GM19193 (cell line): ENCODE measurements around the gene DGKB.

Experiments used
- POLR2A ChIP-seq: IDR thresholded peaks from 4 replicates; pipeline ENCODE4 v1.6.1; 2011; ENCODE audit not compliant: insufficient read depth, insufficient read length; ENCODE audit errors: extremely low read depth

DGKB gene

DNA sequence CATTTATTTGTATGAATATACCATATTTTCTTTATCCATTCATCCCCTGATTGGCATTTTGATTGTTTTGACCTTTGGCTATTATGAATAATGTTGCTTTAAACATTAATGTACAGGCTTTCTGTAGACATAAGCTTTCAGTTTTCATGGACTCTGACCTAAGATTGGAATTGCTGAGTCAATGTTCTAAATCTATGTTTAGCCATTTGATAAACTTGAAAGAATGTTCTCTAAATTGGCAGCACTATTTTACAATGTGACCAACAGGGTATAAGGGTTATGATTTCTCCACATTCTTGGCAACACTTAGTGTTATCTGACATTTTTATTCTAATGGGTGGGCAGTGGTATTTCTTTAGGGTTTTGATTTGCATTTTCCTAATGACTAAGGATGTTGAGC is 683.4 kb downstream of the DGKB start:
- TF ChIP-seq POLR2A = no peak

DNA sequence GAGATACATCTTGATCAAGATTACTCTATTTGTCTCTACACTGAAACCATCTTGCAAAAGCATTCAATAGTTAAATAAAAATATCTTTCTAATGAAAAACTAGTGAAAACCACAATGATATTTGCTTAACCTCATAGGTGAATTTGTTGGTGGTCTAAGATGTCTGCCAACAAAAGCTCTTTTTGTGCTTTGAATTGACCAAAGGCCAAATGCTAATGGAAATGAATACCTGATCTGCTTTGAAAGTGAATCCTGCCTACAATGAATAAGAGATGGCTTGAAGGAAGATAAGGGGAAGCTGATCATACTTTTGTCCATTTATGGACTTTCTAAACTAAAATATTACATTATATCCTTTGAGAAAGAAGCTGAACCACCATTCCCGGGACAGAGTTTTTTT is 684.2 kb downstream of the DGKB start:
- TF ChIP-seq POLR2A = no peak

DNA sequence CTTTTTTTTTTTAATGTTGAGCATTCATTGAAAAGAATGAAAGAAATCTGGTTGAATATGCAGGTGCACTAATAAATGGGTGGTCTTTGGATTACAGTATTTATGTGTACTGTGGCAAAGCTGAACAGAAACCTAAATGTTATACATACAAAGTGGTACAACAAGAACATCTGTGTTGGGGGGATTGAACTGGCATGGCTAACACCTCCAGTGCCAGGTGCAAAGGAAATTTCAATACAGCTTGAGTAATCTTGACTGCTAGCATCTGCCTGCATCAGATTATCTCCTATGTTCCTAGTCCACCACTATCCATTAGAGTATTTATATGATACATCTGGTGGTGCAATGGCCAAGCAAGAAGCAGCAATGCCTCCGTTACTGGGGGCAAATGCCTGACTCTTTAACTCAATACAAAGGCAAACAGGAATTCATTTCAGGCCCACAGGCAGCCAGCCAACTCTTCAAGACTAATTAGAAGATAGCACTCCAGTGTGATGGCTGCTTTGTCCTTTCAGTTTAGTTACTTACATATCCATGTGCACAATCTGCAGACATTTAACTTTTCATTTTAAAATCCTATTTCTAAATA is 692.6 kb downstream of the DGKB start:
- no peak for TF ChIP-seq POLR2A

DNA sequence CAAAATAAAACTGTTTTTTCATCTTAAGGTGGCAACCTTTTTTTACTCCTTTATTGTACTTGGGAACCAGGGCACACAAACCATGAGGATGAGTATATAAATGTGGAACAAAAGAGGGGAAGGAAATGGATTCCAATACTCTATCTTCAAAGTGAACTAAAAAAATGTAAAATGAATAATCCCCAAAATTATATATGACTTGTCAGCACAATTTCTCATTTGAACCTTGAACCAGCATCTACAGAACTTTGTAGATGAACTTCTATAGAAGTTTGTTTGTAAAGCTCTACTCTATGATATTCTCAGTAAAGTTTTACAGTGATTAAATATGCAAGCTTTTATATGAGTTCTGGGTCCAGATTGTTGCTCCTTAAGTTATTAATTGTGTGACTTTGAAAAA is 694.8 kb downstream of the DGKB start:
- no peak for TF ChIP-seq POLR2A

DNA sequence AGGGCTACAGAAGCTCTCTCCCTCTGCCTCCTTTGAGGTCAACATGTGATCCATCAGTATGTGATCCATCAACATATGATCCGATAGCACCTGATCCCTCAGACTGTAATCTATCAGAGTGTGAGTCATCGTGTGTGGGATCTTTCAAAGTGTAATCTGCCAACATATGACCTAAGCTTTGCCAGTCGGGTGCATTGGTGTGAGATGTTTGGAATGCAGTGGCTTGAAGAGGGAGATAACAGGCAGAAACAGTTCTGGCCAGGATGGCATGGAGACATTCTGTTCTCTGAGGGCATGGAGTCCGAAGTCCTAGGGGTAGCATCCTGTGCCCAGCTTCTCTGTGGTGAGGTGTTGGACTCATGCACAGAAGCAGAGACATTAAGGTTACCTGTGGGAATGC is 695.4 kb downstream of the DGKB start:
- TF ChIP-seq POLR2A = no peak

DNA sequence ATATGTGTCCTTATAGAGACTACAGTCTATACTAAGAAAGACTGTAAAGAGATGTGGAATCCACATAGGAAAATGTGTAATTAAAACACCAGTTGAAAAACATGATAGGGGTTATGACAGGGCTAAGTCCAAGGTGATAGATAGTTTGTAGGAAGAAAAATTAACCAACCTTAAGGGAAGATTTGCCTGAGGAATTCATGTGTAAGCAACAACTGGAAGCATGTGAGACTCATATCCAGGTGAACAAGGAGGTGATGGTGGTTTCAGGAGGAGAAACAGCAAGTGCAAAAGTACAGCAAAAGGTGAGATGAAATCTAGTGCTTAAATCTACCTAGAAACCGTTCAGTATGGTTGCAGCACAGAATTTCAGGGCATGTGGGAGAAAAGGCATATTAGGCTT is 696.4 kb downstream of the DGKB start:
- TF ChIP-seq POLR2A = no peak

DNA sequence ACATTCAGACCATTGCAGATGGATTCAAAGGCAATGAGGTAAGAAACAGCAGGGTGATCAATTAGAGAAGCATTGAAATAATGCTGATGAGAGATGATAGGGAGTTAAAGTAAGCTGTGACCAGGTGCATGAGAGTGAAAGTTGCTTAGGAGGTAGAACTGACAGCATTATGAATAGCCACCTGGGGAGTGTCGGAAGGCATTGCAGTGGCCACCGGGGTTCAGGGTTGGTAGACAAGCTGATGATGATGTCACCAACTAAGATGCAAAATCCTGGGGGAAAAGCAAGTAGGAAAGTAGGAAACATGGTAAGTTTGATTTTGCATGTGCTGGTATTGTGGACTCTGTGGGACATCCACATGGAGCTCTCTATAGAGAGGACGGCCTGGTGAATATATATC is 701.2 kb downstream of the DGKB start:
- TF ChIP-seq POLR2A = no peak

DNA sequence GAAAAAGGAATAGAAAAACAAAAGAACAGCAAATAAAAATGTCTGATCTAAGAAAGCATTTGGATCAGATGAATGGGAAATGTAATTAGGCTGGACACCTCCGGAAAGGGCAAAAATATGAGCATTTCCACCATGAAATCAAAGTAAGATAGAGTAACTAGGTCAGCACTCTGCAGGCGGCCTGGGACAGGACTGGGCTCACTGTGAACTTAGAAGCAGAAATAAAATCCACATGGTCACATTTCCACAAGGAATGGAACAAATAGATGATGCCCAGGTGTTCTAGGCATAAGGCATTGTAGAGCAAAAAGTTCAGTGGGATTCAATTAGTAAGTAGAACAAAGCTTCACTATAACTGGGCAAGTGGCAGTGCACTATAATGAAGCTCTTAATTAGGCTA is 703.2 kb downstream of the DGKB start:
- no peak for TF ChIP-seq POLR2A

DNA sequence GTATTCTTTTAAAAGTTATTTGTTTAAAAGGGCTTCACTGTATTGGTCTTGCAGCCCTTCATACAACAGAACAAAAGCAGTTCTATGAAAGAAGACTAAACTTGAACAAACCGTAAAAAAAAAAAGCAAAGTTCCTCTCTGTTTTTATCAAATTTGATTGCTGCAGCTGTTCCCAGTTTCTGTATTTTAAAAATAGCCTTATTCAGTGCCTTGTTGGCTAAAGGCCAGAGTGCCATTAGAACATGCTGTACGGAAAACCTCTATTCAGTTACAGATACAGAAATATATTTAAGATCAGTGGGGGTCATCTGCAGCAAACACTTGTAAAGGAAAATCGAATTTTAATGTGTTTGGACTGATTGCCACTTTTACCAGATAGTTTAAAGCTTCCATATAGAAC is 705.3 kb downstream of the DGKB start:
- no peak for TF ChIP-seq POLR2A

DNA sequence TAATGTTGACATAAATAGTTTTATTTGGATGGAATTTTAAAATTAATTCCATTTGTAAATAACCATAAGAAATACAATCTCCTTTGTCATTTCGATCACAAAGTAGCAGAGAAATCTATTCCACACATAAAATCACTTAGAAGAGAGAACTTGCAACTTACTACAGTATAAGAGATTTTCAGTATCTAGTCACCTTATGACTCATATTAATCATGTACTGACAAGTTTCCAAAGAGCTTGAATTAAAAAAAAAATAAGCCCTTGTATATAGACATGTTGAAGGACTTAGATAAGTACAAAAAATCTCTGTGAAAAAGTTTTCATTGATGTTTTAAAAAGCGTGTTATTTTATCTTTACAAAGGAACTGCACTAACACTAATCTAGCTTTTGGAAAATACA is 706.0 kb downstream of the DGKB start:
- no peak for TF ChIP-seq POLR2A

DNA sequence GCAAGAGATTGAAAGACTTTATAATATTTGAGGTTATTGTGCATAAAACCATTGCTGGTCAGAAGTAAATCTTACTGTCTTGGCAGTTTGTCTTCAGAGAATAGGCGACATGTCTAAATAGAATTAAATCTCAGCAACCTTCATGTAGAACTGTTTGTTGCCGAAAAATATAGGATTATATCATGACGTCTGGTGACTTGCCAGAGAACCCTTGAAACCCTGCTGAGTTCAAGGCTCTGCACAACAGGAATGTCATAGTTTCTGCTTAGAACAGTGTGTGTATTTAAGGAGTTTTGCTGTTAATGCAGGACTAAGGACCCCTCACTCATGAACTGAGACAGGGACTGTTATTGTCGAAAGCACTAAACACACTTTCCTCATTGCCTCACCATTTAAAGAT is 706.7 kb downstream of the DGKB start:
- TF ChIP-seq POLR2A = no peak

DNA sequence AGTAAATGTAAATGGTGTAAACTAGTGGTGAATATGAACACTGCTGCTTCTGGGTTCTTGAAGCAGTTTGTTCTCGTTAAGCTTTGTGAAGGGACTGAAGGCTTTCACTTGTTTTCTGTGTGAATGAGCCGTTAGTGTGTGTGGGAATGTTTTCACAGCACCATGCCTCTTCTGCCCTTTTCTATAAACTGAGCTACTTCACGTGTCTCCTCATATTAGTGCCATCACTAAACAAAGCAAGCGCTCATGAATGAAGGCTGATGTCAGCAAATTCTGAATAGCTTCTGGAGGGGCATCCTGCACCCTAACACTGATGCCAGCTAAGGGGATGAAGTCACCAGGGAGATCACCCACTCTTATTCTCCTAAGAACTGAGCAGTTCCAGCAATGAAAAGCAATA is 707.5 kb downstream of the DGKB start:
- TF ChIP-seq POLR2A = no peak

DNA sequence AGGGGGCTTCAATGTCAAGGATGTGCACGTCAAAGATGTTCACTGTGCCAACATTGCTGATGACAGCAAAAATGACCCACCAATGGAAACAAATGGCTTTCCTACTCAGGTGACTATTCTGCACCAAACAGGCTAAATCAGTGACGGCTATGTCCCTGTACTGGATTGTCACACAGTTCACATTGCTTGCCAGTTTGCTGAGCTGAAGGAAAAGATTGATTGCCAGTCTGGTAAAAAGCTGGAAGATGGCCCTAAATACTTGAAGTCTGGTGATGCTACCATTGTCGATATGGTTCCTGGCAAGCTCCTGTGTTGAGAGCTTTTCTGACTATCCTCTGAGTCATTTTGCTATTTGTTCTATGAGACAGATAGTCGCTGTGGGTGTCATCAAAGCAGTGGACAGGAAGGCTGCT is 710.9 kb downstream of the DGKB start:
- no peak for TF ChIP-seq POLR2A

DNA sequence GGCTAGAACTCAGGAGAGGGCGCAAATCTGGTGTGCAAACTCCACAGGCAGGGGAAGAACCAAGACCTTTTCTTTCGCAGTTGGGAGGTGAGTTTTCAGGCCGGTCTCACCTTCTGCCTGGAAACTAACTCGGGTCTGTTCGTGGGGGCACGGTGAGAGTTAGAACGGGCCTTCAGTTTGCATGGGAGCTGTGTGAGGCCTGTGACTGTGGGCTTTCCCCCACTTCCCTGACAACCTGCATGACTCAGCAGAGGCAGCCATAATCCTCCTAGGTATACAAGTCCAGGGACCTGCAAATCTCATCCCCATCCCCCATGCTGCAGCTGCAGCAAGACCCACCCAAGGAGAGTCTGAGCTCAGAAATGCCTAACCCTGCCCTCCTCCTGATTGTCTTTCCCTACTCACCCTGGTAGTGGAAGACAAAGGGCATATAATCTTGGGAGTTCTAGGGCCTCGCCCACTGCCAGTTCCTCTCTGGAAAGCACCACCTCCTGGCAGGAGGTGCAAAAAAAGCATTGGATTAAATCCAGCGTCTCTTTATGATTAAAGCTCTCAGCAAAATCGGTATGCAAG is 718.2 kb downstream of the DGKB start:
- TF ChIP-seq POLR2A = no peak

DNA sequence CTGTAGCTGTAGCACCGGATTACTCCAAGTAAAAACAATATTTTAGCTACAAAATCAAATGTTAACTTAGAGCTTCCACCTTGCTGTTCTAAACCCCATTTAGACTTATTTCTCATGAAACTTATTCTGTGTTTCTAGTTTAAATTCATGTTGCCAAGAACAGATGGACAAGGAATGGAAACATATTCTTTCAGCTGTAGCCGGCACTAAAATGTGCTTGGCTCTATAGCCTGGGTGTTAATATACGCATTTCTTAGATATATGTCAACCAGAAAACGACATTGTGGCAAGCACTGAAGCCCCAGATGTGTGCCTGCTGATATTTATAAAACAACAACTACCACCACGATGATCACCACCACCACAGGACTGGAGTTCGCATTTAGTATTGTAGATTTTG is 722.8 kb downstream of the DGKB start:
- TF ChIP-seq POLR2A = no peak

DNA sequence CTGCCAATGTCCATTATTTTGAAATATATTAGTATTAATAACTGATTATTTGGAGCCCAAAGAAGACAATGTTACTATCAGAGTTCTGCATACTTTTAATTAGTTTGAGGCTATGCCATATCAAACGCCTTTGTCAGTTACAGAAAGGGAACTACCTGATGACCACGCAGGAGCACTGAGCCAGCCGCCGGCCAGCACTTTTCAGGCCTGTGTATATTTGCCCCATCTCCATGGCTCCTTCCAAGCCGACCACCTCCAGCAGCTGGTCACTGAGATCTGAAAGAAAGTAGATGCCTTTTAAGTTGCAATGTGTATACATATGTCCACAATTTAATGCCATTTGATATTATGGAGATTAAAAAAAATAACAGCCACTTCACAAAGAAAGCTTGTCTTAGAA is 724.7 kb downstream of the DGKB start:
- no peak for TF ChIP-seq POLR2A

DNA sequence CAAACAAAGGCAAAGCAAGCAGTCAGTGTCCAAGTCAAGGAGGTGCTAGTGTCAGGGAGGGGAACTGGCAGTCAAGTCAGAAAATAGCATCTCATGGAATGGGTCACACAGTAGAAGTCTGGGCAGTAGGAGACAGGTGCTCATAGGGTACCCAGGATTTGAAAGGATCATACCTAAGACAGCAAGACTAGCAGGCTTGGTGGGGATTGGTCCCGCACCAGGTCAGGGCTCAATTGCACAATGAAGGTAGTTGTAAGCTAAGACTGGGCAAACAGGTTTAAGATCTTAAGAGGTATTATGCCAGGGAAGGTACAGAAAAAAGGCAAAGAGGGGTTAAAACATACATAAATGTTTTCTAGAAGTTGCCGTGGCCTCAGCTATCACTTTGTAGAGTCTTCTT is 731.7 kb downstream of the DGKB start:
- no peak for TF ChIP-seq POLR2A
